SJCRH30 (cell line): Measurements from ENCODE around the gene CFD. TPM values are rescaled to one million over a fixed set of nuclear protein-coding genes. Genes with fewer than 3 reads are reported as not detected.
A peak's percentile ranks its signal among the peaks of the same experiment; 100 is the strongest.
"Not testable (repeated sequence)": the region's sequence is repeated elsewhere in the genome, so short reads cannot be mapped to it uniquely, and the experiment has no call there.

Experiments used
- DNase-seq, 2 experiments: peaks; one replicate each; pipeline ENCODE4 v3.0.0-alpha.2; 2015 to 2020
- H3K27ac ChIP-seq: fragments of 250-450 bp; sonication (Bioruptor Pico); 2 replicates; pipeline ENCODE4 v1.5.1; 2020; ENCODE audit warnings: mild to moderate bottlenecking, moderate library complexity
- H3K27me3 ChIP-seq: fragments of 250-450 bp; sonication (Bioruptor Pico); 2 replicates; pipeline ENCODE4 v1.5.1; 2020; ENCODE audit warnings: mild to moderate bottlenecking, moderate library complexity
- H3K36me3 ChIP-seq: fragments of 250-450 bp; sonication (Bioruptor Pico); 2 replicates; pipeline ENCODE4 v1.5.1; 2020; ENCODE audit warnings: mild to moderate bottlenecking, moderate library complexity
- H3K4me1 ChIP-seq: fragments of 250-450 bp; sonication (Bioruptor Pico); 2 replicates; pipeline ENCODE4 v1.5.1; 2020; ENCODE audit warnings: mild to moderate bottlenecking, moderate library complexity
- H3K4me3 ChIP-seq: fragments of 250-450 bp; sonication (Bioruptor Pico); 2 replicates; pipeline ENCODE4 v1.5.1; 2020; ENCODE audit warnings: mild to moderate bottlenecking, moderate library complexity
- H3K9me3 ChIP-seq: fragments of 250-450 bp; sonication (Bioruptor Pico); replicated peaks from 2 replicates; pipeline ENCODE4 v1.5.1; 2020; ENCODE audit warnings: mild to moderate bottlenecking, moderate library complexity
- total RNA-seq: library from RNA; depleted of rRNA; stranded (reverse); fragments of >200 nt; shearing (Covaris generic); gene quantifications from 2 replicates; pipeline ENCODE4 v1.2.3, GENCODE V29; 2014

Gene CFD
- total RNA-seq, 1 experiment from 2014 or later, result 0.08 TPM

DNA sequence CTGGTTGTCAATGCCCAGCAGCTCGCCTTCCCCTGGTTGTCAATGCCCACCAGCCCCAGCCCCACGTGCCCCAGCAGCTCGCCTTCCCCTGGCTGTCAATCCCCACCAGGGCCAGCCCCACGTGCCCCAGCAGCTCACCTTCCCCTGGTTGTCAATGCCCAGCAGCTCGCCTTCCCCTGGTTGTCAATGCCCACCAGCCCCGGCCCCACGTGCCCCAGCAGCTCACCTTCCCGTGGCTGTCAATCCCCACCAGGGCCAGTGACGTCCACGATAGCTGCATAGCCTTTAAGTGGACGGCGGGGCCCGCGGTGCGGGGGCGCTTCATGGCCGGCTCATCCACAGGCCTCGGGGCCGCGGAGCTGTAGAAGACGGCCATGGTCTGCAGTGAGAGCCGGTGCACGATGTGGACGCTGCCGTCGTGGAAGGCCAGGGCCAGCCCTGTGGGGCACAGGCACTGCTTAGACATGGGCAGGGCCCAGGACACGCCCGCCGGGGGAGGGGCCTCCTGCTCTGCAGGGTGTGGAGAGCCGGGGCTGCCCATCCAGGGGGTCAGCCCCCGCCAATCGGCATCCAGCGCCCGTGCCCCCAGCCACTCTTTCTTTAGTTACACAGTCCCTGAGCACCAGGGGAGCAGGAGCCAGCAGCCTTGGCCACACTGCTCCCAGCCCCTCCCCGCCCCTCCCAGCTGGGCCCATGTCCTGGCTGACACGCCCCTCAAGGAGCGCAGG, 20.4 kb downstream of the CFD start:
- no peak for DNase-seq
- H3K27me3 ChIP-seq, result no peaks in the 10 kb centered on the region
- H3K36me3 ChIP-seq, result peaks cover 16% of the 10 kb centered on the region
- no peak overlapping the region for H3K27ac ChIP-seq
- H3K4me1 ChIP-seq, result no peaks in the 10 kb centered on the region
- H3K9me3 ChIP-seq, result no peaks in the 10 kb centered on the region
- no peak overlapping the region for H3K4me3 ChIP-seq

DNA sequence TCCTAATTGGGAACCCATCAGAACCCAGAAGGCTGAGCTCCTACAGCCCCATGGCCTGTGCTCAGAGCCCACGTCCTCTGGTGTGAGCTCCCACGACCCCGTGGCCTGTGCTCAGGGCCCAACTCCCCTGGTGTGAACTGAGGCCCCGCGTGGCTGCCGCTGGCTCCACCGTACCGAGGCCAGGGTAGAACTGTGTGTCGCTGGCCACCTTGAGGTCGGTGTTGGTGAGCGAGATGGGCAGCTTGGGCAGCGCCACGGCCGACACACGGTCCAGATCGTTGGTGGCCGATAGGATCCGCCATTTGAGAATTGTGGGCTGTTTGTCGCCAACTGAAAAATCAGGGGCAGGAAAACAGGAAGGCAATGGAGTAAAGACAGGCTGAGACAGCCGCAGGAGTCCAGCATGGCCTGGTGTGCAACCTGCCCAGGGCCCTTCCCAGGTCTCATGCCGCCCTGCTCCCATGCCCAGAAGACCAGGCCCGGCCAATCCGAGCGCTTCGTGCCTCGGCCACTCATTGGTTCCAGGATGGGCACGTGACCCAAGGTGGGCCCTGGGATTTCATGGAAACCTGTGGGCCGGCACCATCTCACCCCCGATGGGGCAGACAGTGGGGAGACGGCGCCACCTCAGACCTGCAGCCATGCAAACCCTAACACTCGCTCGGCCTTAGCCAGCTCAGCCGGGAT, 22.1 kb downstream of the CFD start:
- H3K27me3 ChIP-seq, result no peaks in the 10 kb centered on the region
- no peak for DNase-seq
- H3K9me3 ChIP-seq, result no peaks in the 10 kb centered on the region
- no peak overlapping the region for H3K4me3 ChIP-seq
- no peaks in the 10 kb centered on the region for H3K4me1 ChIP-seq
- H3K27ac ChIP-seq, result no peak overlapping the region
- peaks cover 18% of the 10 kb centered on the region for H3K36me3 ChIP-seq

DNA sequence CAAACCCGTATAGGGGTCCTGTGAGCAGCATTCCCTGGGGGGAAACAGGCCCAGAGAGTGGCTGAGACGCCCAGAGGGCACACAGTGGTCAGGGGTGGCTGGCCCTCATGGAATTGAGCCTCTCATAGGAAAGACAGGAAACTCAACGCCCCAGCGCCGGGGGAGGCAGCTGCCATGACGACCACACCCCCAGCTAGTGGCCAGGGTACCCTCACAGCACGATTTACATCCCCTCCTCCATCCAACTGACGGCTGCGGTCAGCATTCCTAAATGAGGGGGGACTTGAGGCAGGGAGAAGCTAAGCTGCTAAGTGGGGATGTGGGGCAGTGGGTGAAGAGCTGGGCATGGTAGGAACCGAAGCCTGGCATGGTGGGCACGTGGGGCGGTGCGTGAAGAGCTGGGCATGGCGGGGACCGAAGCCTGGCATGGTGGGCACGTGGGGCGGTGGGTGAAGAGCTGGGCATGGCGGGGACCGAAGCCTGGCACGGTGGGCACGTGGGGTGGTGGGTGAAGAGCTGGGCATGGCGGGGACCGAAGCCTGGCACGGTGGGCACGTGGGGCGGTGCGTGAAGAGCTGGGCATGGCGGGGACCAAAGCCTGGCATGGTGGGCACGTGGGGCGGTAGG, 23.5 kb downstream of the CFD start:
- no peak overlapping the region for H3K4me3 ChIP-seq
- no peaks in the 10 kb centered on the region for H3K4me1 ChIP-seq
- H3K9me3 ChIP-seq, result no peaks in the 10 kb centered on the region
- H3K36me3 ChIP-seq, result peaks cover 18% of the 10 kb centered on the region
- DNase-seq, result no peak
- H3K27ac ChIP-seq, result no peak overlapping the region
- H3K27me3 ChIP-seq, result no peaks in the 10 kb centered on the region

DNA sequence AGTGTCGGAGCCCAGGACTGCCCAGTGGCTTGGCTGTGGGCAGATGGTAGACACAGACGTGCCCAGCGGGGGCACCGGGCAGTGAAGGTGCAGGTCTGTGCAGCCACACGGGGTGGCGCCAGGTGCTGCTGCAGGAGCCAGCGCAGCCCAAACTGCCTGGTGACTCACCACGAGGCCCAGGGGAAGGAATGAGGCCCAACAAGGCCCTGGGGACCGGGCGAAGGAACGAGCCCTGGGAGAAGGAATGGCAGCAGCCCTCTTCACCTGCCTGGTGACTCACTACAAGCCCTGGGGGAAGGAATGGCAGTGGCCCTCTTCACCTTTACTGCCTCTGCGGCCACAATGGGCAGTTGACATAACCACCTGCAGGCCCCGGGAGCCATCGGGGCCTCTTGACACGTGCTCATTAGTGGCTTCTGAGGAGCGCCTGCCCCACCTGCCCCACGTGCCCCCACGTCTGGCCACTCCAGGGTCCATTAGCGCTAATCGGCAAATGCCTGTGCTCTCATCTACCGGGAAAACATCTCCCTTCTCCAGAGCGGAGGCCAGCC, 24.3 kb downstream of the CFD start:
- H3K36me3 ChIP-seq, result peaks cover 18% of the 10 kb centered on the region
- no peaks in the 10 kb centered on the region for H3K4me1 ChIP-seq

DNA sequence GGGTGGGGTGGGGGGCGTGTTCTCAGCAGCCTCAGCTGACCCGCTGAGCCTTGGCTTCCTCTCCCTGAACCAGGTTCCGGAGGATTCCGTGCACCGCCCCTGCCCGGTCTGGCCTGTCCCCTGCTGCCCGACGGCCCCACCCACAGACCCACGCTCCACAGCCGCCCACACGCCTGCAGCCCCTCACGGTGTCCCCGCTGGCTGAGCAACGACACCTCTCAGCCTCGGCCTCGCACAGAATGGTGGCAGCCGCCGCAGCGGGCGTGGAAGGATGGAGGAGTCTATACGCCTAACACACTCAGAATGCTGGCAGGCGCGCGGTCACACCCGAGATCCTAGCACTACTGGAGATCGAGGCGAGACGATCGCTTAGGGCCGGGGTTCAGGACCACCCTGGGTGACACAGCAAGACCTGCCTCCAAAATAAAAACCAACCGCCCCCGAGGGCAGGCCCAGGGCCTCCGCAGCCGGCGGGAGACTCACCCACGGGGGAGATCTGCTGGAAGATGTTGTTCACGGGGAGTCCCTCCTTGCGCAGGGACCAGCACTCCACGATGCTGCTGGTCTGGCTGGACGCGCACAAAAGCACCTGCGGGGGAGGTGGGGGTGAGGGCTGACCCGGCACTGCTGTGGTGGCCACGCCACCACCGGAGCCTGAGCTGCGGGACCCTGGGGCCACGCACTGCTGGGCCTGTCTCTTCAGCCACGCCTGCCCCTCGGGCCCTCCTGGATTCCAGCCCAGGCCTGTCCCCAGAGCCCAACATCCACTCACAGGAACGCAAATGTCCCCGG, 25.2 kb downstream of the CFD start:
- Histone ChIP-seq H3K36me3 (peaks cover 18% of the 10 kb centered on the region), H3K4me1 (no peaks in the 10 kb centered on the region), H3K9me3 (no peaks in the 10 kb centered on the region), H3K27ac (no peak overlapping the region), H3K4me3 (no peak overlapping the region), H3K27me3 (no peaks in the 10 kb centered on the region)
- no peak for DNase-seq

More for the DNA sequence above, 24.3 kb downstream of the CFD start:
- no peak overlapping the region for H3K4me3 ChIP-seq
- no peak overlapping the region for H3K27ac ChIP-seq
- no peaks in the 10 kb centered on the region for H3K9me3 ChIP-seq
- DNase-seq, result no peak
- no peaks in the 10 kb centered on the region for H3K27me3 ChIP-seq

DNA sequence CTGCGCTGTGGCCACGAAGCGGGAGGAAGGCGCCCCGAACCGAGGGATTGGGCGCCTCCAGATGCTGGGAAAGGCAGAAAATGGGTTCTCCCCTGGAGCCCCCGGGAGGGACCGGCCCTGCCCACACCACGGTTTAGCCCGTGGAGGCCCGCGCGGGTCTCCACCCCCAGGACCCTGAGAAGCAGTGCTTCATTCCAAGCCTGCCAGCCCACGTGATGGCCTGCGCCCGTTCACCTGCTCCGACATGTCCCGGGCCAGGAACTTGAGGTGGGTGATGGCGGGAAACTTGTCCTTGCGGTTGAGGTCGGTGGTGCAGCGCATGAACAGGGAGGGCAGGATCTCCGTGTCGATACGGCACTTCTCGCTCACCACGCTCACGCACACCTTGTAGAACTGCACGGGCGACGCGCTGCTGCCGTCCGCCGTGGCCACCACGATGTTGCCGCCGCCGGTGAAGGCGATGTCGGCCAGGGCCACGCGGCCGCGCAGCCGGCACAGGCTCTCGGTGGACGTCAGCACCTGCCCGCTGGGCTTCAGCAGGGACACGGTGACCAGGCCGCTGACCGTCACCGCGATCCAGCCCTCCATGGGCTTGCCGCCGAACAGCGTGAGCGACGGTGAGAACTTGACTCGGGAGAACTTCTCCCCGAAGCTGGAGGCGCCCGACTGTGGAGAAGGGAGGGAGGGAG, 26.2 kb downstream of the CFD start:
- Histone ChIP-seq H3K27ac (no peak overlapping the region), H3K36me3 (peaks cover 18% of the 10 kb centered on the region), H3K4me3 (no peak overlapping the region)

DNA sequence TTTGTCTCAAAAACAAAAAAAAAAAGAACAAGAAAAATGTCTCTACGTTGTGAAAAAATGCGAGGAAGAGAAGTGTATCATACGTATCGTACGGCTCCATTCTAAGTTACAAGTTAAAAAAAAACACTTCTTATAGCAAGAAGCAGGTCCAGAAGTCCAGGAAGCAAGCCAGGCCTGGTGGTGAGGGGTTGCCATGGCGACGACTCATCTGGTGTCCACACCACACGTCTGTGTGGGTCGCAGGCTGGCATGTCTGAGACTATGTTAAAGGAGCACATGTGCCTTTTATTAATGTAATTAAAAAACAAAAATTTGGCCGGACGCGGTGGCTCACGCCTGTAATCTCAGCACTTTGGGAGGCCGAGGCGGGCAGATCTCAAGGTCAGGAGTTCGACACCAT, 27.6 kb downstream of the CFD start:
- no peak overlapping the region for H3K27ac ChIP-seq
- peaks cover 10% of the 10 kb centered on the region; the same call in 1 of the 2 replicates for H3K36me3 ChIP-seq
- DNase-seq, result peak in 1 of 2 experiments; percentile 38
- H3K4me1 ChIP-seq, result no peaks in the 10 kb centered on the region
- H3K4me3 ChIP-seq, result no peak overlapping the region
- no peaks in the 10 kb centered on the region for H3K27me3 ChIP-seq
- no peaks in the 10 kb centered on the region for H3K9me3 ChIP-seq

More for the DNA sequence above, 26.2 kb downstream of the CFD start:
- H3K4me1 ChIP-seq, result no peaks in the 10 kb centered on the region
- no peaks in the 10 kb centered on the region for H3K27me3 ChIP-seq
- no peaks in the 10 kb centered on the region for H3K9me3 ChIP-seq
- no peak for DNase-seq

DNA sequence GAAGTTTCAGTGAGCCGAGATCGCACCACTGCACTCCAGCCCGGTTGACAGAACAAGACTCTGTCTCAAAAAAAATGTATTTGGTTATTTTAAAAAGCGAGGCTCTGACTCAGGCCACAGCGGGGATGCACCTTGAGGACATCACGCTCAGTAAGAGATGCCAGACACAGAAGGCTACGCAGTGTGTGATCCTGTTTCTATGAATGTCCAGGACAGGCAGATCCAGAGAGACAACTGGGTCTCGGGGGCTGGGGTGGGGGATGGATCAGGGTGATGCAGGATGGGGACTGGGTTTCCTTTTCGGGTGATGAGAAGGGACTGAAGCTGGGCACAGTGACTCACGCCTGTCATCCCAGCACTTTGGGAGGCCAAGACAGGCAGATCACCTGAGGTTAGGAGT, 28.1 kb downstream of the CFD start:
- Histone ChIP-seq H3K9me3 (no peaks in the 10 kb centered on the region), H3K27me3 (no peaks in the 10 kb centered on the region), H3K4me1 (no peaks in the 10 kb centered on the region), H3K27ac (no peak overlapping the region), H3K36me3 (peaks cover 9% of the 10 kb centered on the region; the same call in 1 of the 2 replicates), H3K4me3 (no peak overlapping the region)
- DNase-seq, result no peak

DNA sequence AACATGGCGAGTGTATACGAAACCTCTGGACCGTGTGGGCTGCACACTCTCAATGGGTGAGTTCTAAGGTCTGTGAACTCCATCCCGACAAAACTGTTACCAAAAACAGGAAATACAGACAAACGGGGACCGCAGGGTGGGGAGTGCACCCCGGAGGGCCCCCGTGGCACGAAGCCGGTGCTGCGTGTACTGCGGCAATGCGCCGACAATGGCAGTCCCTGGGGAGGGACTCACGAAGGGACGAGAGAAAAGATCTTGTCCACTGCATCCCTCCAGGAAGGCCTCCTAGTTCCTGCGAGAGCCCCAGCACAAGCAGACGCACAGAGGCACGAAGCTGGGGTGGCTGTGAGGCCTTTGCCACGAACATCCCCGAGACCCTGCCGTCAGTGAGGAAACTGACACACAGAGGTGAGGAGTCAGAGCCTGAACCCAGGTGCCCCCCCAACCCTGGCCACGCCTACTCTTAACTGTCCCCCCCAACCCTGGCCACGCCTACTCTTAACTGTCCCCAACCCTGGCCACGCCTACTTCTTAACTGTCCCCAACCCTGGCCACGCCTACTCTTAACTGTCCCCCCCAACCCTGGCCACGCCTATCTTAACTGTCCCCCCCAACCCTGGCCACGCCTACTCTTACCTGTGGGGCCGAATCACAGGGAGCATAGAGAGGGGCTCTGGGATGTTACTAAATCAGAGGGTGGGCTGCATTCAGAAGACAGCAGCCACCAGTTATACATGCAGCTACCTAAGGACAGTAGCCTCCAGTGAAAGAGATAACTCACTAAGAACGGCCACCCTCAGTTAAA, 29.3 kb downstream of the CFD start:
- Histone ChIP-seq H3K27me3 (no peaks in the 10 kb centered on the region), H3K4me3 (no peak overlapping the region), H3K27ac (no peak overlapping the region), H3K4me1 (no peaks in the 10 kb centered on the region), H3K9me3 (no peaks in the 10 kb centered on the region), H3K36me3 (peaks cover 6% of the 10 kb centered on the region; the same call in 1 of the 2 replicates)
- no peak for DNase-seq

DNA sequence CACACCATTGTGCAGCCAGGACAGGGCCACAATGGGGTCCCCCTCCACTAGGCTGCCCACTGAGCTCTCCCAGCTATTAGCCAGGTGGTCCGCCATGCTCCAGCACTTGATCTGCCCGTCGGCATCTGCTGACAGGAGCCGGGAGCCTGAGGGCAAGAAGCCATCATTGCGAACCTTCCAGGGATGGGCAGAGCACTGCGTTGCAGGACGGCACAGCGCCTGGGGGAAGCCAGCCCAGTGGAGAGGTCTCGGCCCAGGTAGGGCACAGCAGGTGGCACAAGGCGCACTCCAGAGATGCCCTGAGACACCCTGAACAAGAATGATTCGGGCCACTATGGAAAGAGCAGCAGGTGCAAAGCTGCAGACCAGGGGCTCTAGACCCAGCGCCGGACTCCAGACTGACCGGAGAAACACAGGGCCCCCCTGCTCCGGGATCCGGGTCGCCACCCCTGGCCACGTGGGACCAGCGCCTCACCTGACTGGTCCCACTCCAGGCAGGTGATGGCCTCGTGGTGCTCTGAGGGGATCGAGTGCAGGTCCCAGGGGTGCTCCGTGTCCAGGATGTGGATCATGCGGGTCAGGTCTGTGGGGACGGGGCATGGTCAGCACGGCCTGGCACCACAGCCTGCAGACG, 30.3 kb downstream of the CFD start:
- H3K9me3 ChIP-seq, result no peaks in the 10 kb centered on the region
- peaks cover 2% of the 10 kb centered on the region; the same call in 1 of the 2 replicates for H3K36me3 ChIP-seq
- no peak overlapping the region for H3K4me3 ChIP-seq
- no peaks in the 10 kb centered on the region for H3K4me1 ChIP-seq
- H3K27me3 ChIP-seq, result no peaks in the 10 kb centered on the region
- DNase-seq, result no peak
- H3K27ac ChIP-seq, result no peak overlapping the region

DNA sequence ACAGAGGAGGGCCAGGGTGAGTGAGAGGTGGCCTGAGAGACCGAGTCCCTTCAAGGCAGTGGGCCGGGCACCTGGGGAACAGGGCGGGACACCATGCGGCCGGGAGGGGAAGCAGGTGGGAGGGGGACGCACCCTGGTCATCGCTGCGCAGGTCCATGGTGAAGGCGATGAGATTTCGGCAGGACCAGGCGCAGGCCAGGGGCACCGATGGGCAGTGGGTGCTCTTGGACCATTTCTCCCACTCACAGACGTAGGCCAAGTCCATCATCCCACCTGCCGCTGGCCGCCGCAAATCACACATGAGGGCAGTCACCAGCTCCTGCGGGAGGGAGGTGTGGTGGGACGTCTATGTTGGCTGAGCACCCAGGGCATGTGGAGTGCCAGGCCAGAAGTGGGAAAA, 31.4 kb downstream of the CFD start:
- Histone ChIP-seq H3K36me3 (peaks cover 2% of the 10 kb centered on the region; the same call in 1 of the 2 replicates), H3K27me3 (no peaks in the 10 kb centered on the region), H3K4me3 (no peak overlapping the region), H3K4me1 (no peaks in the 10 kb centered on the region), H3K9me3 (no peaks in the 10 kb centered on the region), H3K27ac (no peak overlapping the region)
- no peak for DNase-seq

DNA sequence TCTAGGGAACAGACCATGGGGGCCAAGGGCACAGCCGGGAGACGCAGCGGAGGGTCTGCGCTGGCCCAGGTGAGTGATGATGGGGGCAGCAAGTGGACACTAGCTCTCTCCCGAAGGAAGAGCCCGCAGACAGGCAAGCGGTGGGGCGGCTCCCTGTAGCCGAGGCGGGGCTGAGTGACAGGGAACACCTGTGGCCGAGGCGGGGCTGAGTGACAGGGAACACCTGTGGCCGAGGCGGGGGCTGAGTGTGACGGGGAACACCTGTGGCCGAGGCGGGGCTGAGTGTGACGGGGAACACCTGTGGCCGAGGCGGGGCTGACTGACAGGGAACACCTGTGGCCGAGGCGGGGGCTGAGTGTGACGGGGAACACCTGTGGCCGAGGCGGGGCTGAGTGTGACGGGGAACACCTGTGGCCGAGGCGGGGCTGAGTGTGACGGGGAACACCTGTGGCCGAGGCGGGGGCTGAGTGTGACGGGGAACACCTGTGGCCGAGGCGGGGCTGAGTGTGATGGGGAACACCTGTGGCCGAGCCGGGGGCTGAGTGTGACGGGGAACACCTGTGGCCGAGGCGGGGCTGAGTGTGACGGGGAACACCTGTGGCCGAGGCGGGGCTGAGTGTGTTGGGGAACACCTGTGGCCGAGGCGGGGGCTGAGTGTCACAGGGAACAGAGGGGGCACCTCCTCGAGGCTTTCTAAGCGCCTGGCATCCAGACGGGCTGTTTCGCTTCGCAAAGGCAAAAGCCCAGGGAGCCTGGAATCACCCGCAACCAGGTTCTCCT, 32.1 kb downstream of the CFD start:
- H3K9me3 ChIP-seq, H3K27me3 ChIP-seq, H3K27ac ChIP-seq: not testable (repeated sequence)

More for the DNA sequence above, 32.1 kb downstream of the CFD start:
- H3K4me3 ChIP-seq, result peak overlapping the region; percentile 99
- not testable (repeated sequence) for H3K36me3 ChIP-seq, H3K4me1 ChIP-seq, DNase-seq
